Measurements from ENCODE around the gene NAGA.

NAGA gene

GRCh38 chr22:42078469-42079318 is 8.1 kb upstream of the NAGA start:
- intact Hi-C loops (cut with DNase I) = loop anchor here (10.0 kb wide), 1 partner anchor 114 kb away; the partner anchor contains the start of gene SEPTIN3
- peak in 12 of 42 donors; percentile 6 to 56 (median 24) for DNase-seq

GRCh38 chr22:42077486-42078125 is 7.0 kb upstream of the NAGA start:
- intact Hi-C loops (cut with DNase I) = loop anchor here (10.0 kb wide), 1 partner anchor 113 kb away; the partner anchor contains the start of gene SEPTIN3
- peak in 3 of 42 donors; percentile 16 to 30 (median 18) for DNase-seq

- intact Hi-C loops (cut with DNase I) = loop anchor here (10.0 kb wide), 1 partner anchor 112 kb away; the partner anchor contains the start of gene SEPTIN3
- DNase-seq = peak in 3 of 42 donors; percentile 4 to 34 (median 24)
Observed at GRCh38 chr22:42076764-42077485, 6.3 kb upstream of the NAGA start.

GRCh38 chr22:42074846-42075676 is 4.4 kb upstream of the NAGA start:
- intact Hi-C loops (cut with DNase I) = loop anchor here (10.0 kb wide), 1 partner anchor 110 kb away; the partner anchor contains the start of gene SEPTIN3
- no peak for DNase-seq

- DNase-seq = peak in 10 of 42 donors; percentile 13 to 47 (median 25)
- intact Hi-C loops (cut with DNase I) = loop anchor here (10.0 kb wide), 1 partner anchor 109 kb away; the partner anchor contains the start of gene SEPTIN3
Observed at GRCh38 chr22:42074132-42074811, 3.7 kb upstream of the NAGA start, which contains the start of gene PHETA2. PHETA2 (plus strand) TSS chr22:42074248; CDS start chr22:42077294, 3,046 bp downstream.

GRCh38 chr22:42073621-42074041 is 3.0 kb upstream of the NAGA start:
- peak in 2 of 42 donors; percentile 13 to 25 for DNase-seq
- intact Hi-C loops (cut with DNase I) = loop anchor here (10.0 kb wide), 1 partner anchor 109 kb away; the partner anchor contains the start of gene SEPTIN3

- intact Hi-C loops (cut with DNase I) = loop anchor here (10.0 kb wide), 1 partner anchor 108 kb away; the partner anchor contains the start of gene SEPTIN3
- DNase-seq = peak in 1 of 42 donors; percentile 24
Observed at GRCh38 chr22:42072606-42073330, 2.2 kb upstream of the NAGA start.

GRCh38 chr22:42071508-42071907 is 896 bp upstream of the NAGA start:
- peak in 2 of 42 donors; percentile 7 to 33 for DNase-seq
- intact Hi-C loops (cut with DNase I) = loop anchor here (10.0 kb wide), 1 partner anchor 107 kb away; the partner anchor contains the start of gene SEPTIN3

- intact Hi-C loops (cut with DNase I) = loop anchor here (10.0 kb wide), 1 partner anchor 105 kb away; the partner anchor contains the start of gene SEPTIN3
- DNase-seq = peak in 9 of 42 donors; percentile 10 to 41 (median 30)
Observed at GRCh38 chr22:42069801-42070516, 653 bp downstream of the NAGA start.

GRCh38 chr22:42068291-42068690 is 2.3 kb downstream of the NAGA start:
- peak in 2 of 42 donors; percentile 6 to 16 for DNase-seq
- intact Hi-C loops (cut with DNase I) = no loop called here

- intact Hi-C loops (cut with DNase I) = no loop called here
- peak in 2 of 42 donors; percentile 13 to 30 for DNase-seq
Observed at GRCh38 chr22:42067671-42068251, 2.9 kb downstream of the NAGA start.

GRCh38 chr22:42066937-42067336 is 3.7 kb downstream of the NAGA start:
- peak in 4 of 42 donors; percentile 2 to 30 (median 16) for DNase-seq
- intact Hi-C loops (cut with DNase I) = no loop called here

GRCh38 chr22:42066126-42066761 is 4.4 kb downstream of the NAGA start:
- intact Hi-C loops (cut with DNase I) = no loop called here
- DNase-seq = peak in 4 of 42 donors; percentile 3 to 28 (median 14)

- peak in 4 of 42 donors; percentile 5 to 37 (median 19) for DNase-seq
Observed at GRCh38 chr22:42065438-42066125, 5.0 kb downstream of the NAGA start.

More at GRCh38 chr22:42065438-42066125, 5.0 kb downstream of the NAGA start:
- intact Hi-C loops (cut with DNase I) = no loop called here

Measured in head of caudate nucleus (tissue), 42 donors.